WTC11 (cell line): Measurements from ENCODE around the gene GUCA2A.

ENCODE experiments used
- ATF3 ChIP-seq: sonication (generic); formaldehyde crosslinking; conservative IDR thresholded peaks from 2 replicates; pipeline ENCODE4 v1.8.1; 2022; ENCODE audit warnings: mild to moderate bottlenecking, missing genetic modification reagents
- CTCF ChIP-seq: fragments of 200-600 bp; IDR thresholded peaks from 2 replicates; pipeline ENCODE4 v1.8.0; 2022; ENCODE audit warnings: antibody characterized with exemption

GRCh38 chr1:42209526-42210251 lies 45.1 kb upstream of the GUCA2A start:
- TF ChIP-seq CTCF (no peak), ATF3 (CRISPR knock-in tag) (no peak)
